Measurements from ENCODE around the gene PRIMA1.

GRCh38 chr14:93728651-93729016 is 59.7 kb downstream of the PRIMA1 start:
- TF ChIP-seq POLR2AphosphoS5 (IDR thresholded peaks at IDR 0.05; ENCODE audit: low read depth, low read length) (no peak), CTCF (IDR thresholded peaks at IDR 0.05) (no peak), TCF7L2 (IDR thresholded peaks at IDR 0.05; ENCODE audit: low read depth, low read length) (no peak), REST (IDR thresholded peaks at IDR 0.05; ENCODE audit: insufficient read depth in 1 of 2, low read depth in 2 of 2, low read length in 1 of 2) (no peak)

All from Panc1 (cell line).